SK-N-MC (cell line): ENCODE data around the gene TLK1.

ENCODE experiments used
- EZH2 ChIP-seq: fragments of 200-600 bp; sonication (generic); IDR thresholded peaks from one replicate; pipeline ENCODE4 v1.6.1; 2017; ENCODE audit warnings: antibody characterized with exemption
- FOXP2 ChIP-seq: optimal IDR thresholded peaks from 2 replicates; pipeline ENCODE3; 2011; ENCODE audit warnings: mild to moderate bottlenecking, moderate library complexity; ENCODE audit not compliant: insufficient read depth; ENCODE audit errors: extremely low read length, control extremely low read depth
- POLR2AphosphoS5 ChIP-seq: IDR thresholded peaks from 2 replicates; pipeline ENCODE4 v1.6.1; 2012; ENCODE audit warnings: mild to moderate bottlenecking, low read depth, low read length, borderline replicate concordance

DNA sequence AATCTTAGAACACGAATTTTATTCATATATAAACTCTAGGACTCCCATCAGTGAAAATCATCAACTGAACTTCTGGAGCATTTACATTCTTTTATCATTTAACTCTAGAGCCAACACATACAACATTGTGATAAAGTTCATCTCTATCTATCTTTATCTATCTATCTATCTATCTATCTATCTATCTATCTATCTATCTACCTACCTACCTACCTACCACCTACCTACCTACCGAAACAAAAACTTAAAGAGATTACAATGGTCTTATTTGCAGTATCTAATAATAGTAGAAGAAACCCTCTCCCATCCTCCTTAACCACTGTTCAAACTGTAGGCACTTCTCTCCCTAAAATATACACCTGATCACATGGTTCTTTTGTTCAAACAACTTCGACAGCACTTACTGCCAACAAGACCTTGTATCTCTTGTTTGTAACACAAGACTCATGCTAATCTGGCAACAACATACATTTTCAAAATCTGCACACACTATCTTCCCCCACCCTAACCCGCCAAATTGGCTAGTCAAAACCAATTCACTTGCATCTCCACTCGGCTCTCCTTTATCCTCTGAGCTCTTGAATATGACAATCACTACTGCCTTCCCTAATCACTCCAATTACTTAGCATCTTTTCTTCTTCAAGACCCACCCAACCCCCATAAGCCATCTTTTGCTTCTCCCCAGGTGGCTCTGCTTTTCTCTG is 162.6 kb downstream of the TLK1 start:
- TF ChIP-seq EZH2 (no peak), POLR2AphosphoS5 (no peak), FOXP2 (no peak)
